ENCODE measurements around the gene WWOX.
A peak's percentile ranks its signal among the peaks of the same experiment; 100 is the strongest.

The WWOX gene

GRCh38 chr16:78220571-78220970, 121.1 kb downstream of the WWOX start:
- DNase-seq (ENCODE audit: low read depth in 1 of 2, low spot score in 1 of 2), result no peak

- no peak for DNase-seq (ENCODE audit: low read depth in 1 of 2, low spot score in 1 of 2)
Measured at GRCh38 chr16:78221892-78222291, 122.4 kb downstream of the WWOX start.

- DNase-seq (ENCODE audit: low read depth in 1 of 2, low spot score in 1 of 2), result no peak
Measured at GRCh38 chr16:78224342-78224741, 124.9 kb downstream of the WWOX start.

GRCh38 chr16:78225919-78226318, 126.5 kb downstream of the WWOX start:
- no peak for DNase-seq (ENCODE audit: low read depth in 1 of 2, low spot score in 1 of 2)

GRCh38 chr16:78227855-78228254, 128.4 kb downstream of the WWOX start:
- no peak for DNase-seq (ENCODE audit: low read depth in 1 of 2, low spot score in 1 of 2)

- no peak for DNase-seq (ENCODE audit: low read depth in 1 of 2, low spot score in 1 of 2)
Measured at GRCh38 chr16:78228704-78229103, 129.2 kb downstream of the WWOX start.

GRCh38 chr16:78230832-78231231, 131.4 kb downstream of the WWOX start:
- no peak for DNase-seq (ENCODE audit: low read depth in 1 of 2, low spot score in 1 of 2)

- DNase-seq (ENCODE audit: low read depth in 1 of 2, low spot score in 1 of 2), result peak; percentile 25 to 30
Measured at GRCh38 chr16:78235168-78235800, 135.8 kb downstream of the WWOX start.

- no peak for DNase-seq (ENCODE audit: low read depth in 1 of 2, low spot score in 1 of 2)
Measured at GRCh38 chr16:78235876-78236275, 136.4 kb downstream of the WWOX start.

- DNase-seq (ENCODE audit: low read depth in 1 of 2, low spot score in 1 of 2), result no peak
Measured at GRCh38 chr16:78237841-78238240, 138.4 kb downstream of the WWOX start.

- no peak for DNase-seq (ENCODE audit: low read depth in 1 of 2, low spot score in 1 of 2)
Measured at GRCh38 chr16:78240459-78241222, 141.2 kb downstream of the WWOX start.

GRCh38 chr16:78242239-78242630, 142.8 kb downstream of the WWOX start:
- DNase-seq (ENCODE audit: low read depth in 1 of 2, low spot score in 1 of 2), result no peak

- DNase-seq (ENCODE audit: low read depth in 1 of 2, low spot score in 1 of 2), result no peak
Measured at GRCh38 chr16:78244131-78244895, 144.9 kb downstream of the WWOX start.

GRCh38 chr16:78246559-78246958, 147.1 kb downstream of the WWOX start:
- no peak for DNase-seq (ENCODE audit: low read depth in 1 of 2, low spot score in 1 of 2)

GRCh38 chr16:78249056-78249455, 149.6 kb downstream of the WWOX start:
- no peak for DNase-seq (ENCODE audit: low read depth in 1 of 2, low spot score in 1 of 2)

GRCh38 chr16:78249832-78250231, 150.4 kb downstream of the WWOX start:
- DNase-seq (ENCODE audit: low read depth in 1 of 2, low spot score in 1 of 2), result no peak

GRCh38 chr16:78251115-78251514, 151.7 kb downstream of the WWOX start:
- no peak for DNase-seq (ENCODE audit: low read depth in 1 of 2, low spot score in 1 of 2)

GRCh38 chr16:78252757-78253156, 153.3 kb downstream of the WWOX start:
- DNase-seq (ENCODE audit: low read depth in 1 of 2, low spot score in 1 of 2), result no peak

GRCh38 chr16:78254841-78255240, 155.4 kb downstream of the WWOX start:
- no peak for DNase-seq (ENCODE audit: low read depth in 1 of 2, low spot score in 1 of 2)

GRCh38 chr16:78256686-78257375, 157.4 kb downstream of the WWOX start:
- no peak for DNase-seq (ENCODE audit: low read depth in 1 of 2, low spot score in 1 of 2)

- no peak for DNase-seq (ENCODE audit: low read depth in 1 of 2, low spot score in 1 of 2)
Measured at GRCh38 chr16:78257376-78257728, 157.9 kb downstream of the WWOX start.

All from activated T-helper 1 cell treated with anti-CD3 and anti-CD28 coated beads, Interleukin-2, amount 50 U/mL, for 16 hours (primary cell).